H1 (cell line): ENCODE data around the gene PMM2. TPM values are rescaled to one million over a fixed set of nuclear protein-coding genes. Genes with fewer than 3 reads are reported as not detected.

Experiments used
- EGR1 ChIP-seq: IDR thresholded peaks from 2 replicates; pipeline ENCODE4 v1.6.1; 2011; ENCODE audit warnings: low read depth, low read length, borderline replicate concordance
- TCF12 ChIP-seq: IDR thresholded peaks from 2 replicates; pipeline ENCODE4 v1.6.1; 2011; ENCODE audit warnings: low read depth, mild to moderate bottlenecking, low read length
- polyA plus RNA-seq, 7 experiments: library from polyadenylated mRNA; depleted of rRNA in 3 of 7; stranded (reverse) in 5 of 7; unstranded in 2 of 7; fragments of >200 nt in 5 of 7; fragments of 200-250 nt in 2 of 7; gene quantifications; 1 replicate in 5 of 7; 2 replicates in 1 of 7; 4 replicates in 1 of 7; pipeline versions ENCODE4 v1.2.1 to v1.2.3, GENCODE V29; 2011 to 2013; ENCODE audit warnings: missing spikeins in 2 of 7, mixed read lengths in 2 of 7
- total RNA-seq: library from RNA; stranded (reverse); fragmentation: NEBNext Ultra II Directional; extraction: Animal tissue kit (Norgen Biotek cat#: 25700); gene quantifications from 2 replicates; pipeline ENCODE4 v1.2.1, GENCODE V29; 2021
- TF ChIP-seq, protein P1 (sequence below): IDR thresholded peaks from 2 replicates; pipeline ENCODE4 v1.6.1; 2012; ENCODE audit warnings: low read length, inconsistent platforms

The PMM2 gene
- total and polyA plus RNA-seq, 2 of the 8 experiments (the other 6 are each of a cell fraction or from before 2014, with no cell fraction given): 26.2 to 49.4 TPM

DNA sequence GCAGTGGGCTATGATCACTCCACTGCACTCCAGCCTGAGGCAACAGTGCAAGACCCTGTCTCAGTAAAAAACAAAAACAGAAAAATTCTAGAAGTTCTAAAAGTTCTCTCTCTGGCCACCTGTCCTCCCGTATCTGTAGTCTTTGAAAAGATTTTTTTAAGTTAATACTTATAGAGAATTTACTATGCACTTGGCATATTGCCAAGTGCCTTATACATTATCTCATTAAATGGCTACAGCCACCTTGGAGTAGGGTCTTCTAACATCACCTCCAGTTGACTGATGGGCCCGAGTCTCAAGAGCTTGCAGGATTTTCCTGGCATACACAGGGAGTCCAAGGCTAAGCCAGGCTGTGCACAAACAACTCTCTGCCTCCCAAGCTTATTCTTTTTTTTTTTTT lies 44.9 kb upstream of the PMM2 start (continued):
- TF ChIP-seq, protein P1, sequence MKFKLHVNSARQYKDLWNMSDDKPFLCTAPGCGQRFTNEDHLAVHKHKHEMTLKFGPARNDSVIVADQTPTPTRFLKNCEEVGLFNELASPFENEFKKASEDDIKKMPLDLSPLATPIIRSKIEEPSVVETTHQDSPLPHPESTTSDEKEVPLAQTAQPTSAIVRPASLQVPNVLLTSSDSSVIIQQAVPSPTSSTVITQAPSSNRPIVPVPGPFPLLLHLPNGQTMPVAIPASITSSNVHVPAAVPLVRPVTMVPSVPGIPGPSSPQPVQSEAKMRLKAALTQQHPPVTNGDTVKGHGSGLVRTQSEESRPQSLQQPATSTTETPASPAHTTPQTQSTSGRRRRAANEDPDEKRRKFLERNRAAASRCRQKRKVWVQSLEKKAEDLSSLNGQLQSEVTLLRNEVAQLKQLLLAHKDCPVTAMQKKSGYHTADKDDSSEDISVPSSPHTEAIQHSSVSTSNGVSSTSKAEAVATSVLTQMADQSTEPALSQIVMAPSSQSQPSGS: no peak
- TF ChIP-seq EGR1: no peak
- TF ChIP-seq TCF12: no peak
